Measurements from ENCODE around the gene PTPRK. TPM values are rescaled to one million over a fixed set of nuclear protein-coding genes. Genes with fewer than 3 reads are reported as not detected.

PTPRK gene
- total RNA-seq, 1 experiment from 2014 or later = 34.2 TPM

GRCh38 chr6:128250370-128251070, 269.9 kb downstream of the PTPRK start (continued):
- TF ChIP-seq EZH2phosphoT487 (IDR thresholded peaks at IDR 0.05; ENCODE audit: borderline replicate concordance) (no peak), ELF1 (IDR thresholded peaks at IDR 0.05; ENCODE audit: borderline replicate concordance, low read depth) (no peak), YY1 (IDR thresholded peaks at IDR 0.05; ENCODE audit: extremely low read depth, insufficient replicate concordance, low read depth, low read length) (no peak), ZNF274 (IDR thresholded peaks at IDR 0.05; ENCODE audit: low read depth, low read length) (no peak)
- TF ChIP-seq, protein P1, sequence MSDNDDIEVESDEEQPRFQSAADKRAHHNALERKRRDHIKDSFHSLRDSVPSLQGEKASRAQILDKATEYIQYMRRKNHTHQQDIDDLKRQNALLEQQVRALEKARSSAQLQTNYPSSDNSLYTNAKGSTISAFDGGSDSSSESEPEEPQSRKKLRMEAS (IDR thresholded peaks at IDR 0.05) = no peak

DNA sequence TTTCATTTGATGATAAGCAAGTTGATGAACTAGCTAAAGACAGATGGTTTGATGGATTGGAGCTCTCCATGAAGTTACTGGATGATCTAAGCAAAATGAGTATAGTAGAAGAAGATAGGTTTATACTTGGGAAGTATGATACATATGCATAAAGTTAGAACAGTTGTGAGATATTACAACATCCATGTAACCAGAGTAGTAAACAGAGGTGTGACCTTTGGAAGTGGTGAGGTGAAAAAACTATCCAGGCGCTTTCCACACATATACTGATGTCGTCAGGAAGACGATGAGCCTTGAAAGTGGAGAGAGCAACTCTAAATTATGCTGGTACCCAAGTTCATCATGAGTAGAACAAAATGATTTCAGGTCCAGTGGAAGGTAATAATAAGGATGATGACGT, 271.0 kb downstream of the PTPRK start:
- Histone ChIP-seq H4K20me1 (ENCODE audit: insufficient read depth) (no peaks in the 10 kb centered on the region), H3K27me3 (ENCODE audit: insufficient read depth, low read length) (no peaks in the 10 kb centered on the region), H3K79me2 (ENCODE audit: insufficient read depth, low read length) (no peaks in the 10 kb centered on the region), H3K36me3 (ENCODE audit: control insufficient read depth in 1 of 2, insufficient read depth in 2 of 2, low read length in 2 of 2) (no peaks in the 10 kb centered on the region), H3K9ac (ENCODE audit: low read length) (no peak overlapping the region), H3K27ac (ENCODE audit: low read depth, low read length) (no peak overlapping the region), H3K4me3 (replicated peaks in 1 of 2; ENCODE audit: low read depth in 1 of 2, low read length in 2 of 2) (no peak overlapping the region), H3K4me2 (ENCODE audit: low read length) (no peak overlapping the region), H3K9me2 (ENCODE audit: insufficient read depth) (no peaks in the 10 kb centered on the region), H2AFZ (ENCODE audit: low read depth, low read length, poor library complexity, severe bottlenecking) (no peak overlapping the region), H3K9me3 (ENCODE audit: control insufficient read depth in 1 of 2, insufficient read depth in 1 of 2, low read depth in 1 of 2, low read length in 2 of 2) (no peaks in the 10 kb centered on the region), H3K4me1 (ENCODE audit: control insufficient read depth in 1 of 2, insufficient read depth in 2 of 2, low read length in 2 of 2) (no peaks in the 10 kb centered on the region)
- no TSS peak for BruUV-seq (replicated peaks)
- RAD21 ChIA-PET (ENCODE audit: low non-redundant PET in 1 of 2, low total read pairs in 2 of 2, uncharacterized antibody in 2 of 2, unreplicated experiment in 2 of 2) = no interaction called here
- POLR2A ChIA-PET = no interaction called here
- intact Hi-C loops (cut with micrococcal nuclease) = no loop called here
- CTCF ChIA-PET = no interaction called here
- ATAC-seq = no peak
- TF ChIP-seq, protein P2, sequence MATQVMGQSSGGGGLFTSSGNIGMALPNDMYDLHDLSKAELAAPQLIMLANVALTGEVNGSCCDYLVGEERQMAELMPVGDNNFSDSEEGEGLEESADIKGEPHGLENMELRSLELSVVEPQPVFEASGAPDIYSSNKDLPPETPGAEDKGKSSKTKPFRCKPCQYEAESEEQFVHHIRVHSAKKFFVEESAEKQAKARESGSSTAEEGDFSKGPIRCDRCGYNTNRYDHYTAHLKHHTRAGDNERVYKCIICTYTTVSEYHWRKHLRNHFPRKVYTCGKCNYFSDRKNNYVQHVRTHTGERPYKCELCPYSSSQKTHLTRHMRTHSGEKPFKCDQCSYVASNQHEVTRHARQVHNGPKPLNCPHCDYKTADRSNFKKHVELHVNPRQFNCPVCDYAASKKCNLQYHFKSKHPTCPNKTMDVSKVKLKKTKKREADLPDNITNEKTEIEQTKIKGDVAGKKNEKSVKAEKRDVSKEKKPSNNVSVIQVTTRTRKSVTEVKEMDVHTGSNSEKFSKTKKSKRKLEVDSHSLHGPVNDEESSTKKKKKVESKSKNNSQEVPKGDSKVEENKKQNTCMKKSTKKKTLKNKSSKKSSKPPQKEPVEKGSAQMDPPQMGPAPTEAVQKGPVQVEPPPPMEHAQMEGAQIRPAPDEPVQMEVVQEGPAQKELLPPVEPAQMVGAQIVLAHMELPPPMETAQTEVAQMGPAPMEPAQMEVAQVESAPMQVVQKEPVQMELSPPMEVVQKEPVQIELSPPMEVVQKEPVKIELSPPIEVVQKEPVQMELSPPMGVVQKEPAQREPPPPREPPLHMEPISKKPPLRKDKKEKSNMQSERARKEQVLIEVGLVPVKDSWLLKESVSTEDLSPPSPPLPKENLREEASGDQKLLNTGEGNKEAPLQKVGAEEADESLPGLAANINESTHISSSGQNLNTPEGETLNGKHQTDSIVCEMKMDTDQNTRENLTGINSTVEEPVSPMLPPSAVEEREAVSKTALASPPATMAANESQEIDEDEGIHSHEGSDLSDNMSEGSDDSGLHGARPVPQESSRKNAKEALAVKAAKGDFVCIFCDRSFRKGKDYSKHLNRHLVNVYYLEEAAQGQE (IDR thresholded peaks at IDR 0.05; ENCODE audit: low read depth) = no peak
- TF ChIP-seq SIN3A (IDR thresholded peaks at IDR 0.05; ENCODE audit: low read depth) = no peak
- no peak for TF ChIP-seq ZNF274 (IDR thresholded peaks at IDR 0.05; ENCODE audit: low read depth, low read length)
- TF ChIP-seq CBX3 (IDR thresholded peaks at IDR 0.05; ENCODE audit: low read depth) = no peak
- no peak for DNase-seq (ENCODE audit: low read depth, low spot score)
